K562 (cell line): Measurements from ENCODE around the gene LENEP.

Experiments used
- KLF6 ChIP-seq: fragments of 250-450 bp; sonication (Bioruptor Pico); IDR thresholded peaks from 2 replicates; pipeline ENCODE4 v1.4.0; 2020; ENCODE audit warnings: mild to moderate bottlenecking, moderate library complexity, borderline replicate concordance
- RFX1 ChIP-seq: fragments of 450-650 bp; IDR thresholded peaks from 2 replicates; pipeline ENCODE4 v1.6.1; 2016; ENCODE audit warnings: mild to moderate bottlenecking, moderate library complexity
- TEAD2 ChIP-seq: fragments of 450-650 bp; IDR thresholded peaks from 2 replicates; pipeline ENCODE4 v1.6.1; 2016; ENCODE audit warnings: missing genetic modification characterization, control low read depth, missing compliant biosample characterization
- TEAD4 ChIP-seq, 2 experiments: sonication (generic) in 1 of 2; formaldehyde crosslinking in 1 of 2; IDR thresholded peaks; 2 replicates each; pipeline versions ENCODE4 v1.6.1 to v1.8.0; 2012 to 2022; ENCODE audit warnings: borderline replicate concordance in 1 of 2, inconsistent platforms in 1 of 2, low read length in 1 of 2, mild to moderate bottlenecking in 1 of 2, missing genetic modification reagents in 1 of 2
- ZNF41 ChIP-seq: fragments of 250-450 bp; sonication (Bioruptor Pico); conservative IDR thresholded peaks from 2 replicates; pipeline ENCODE4 v1.4.0; 2020; ENCODE audit warnings: mild to moderate bottlenecking
- TF ChIP-seq, protein P1 (sequence below), 3 experiments: IDR thresholded peaks in 2 of 3; conservative IDR thresholded peaks in 1 of 3; 2 replicates each; pipeline ENCODE4 v1.5.1; 2011 to 2012; ENCODE audit warnings: low read length in 3 of 3, mild to moderate bottlenecking in 3 of 3, control low read depth in 2 of 3, improper control_type of control experiment in 1 of 3, inconsistent platforms in 1 of 3, low read depth in 1 of 3, mixed read lengths in 1 of 3, moderate library complexity in 1 of 3; ENCODE audit not compliant: insufficient read depth in 2 of 3

DNA sequence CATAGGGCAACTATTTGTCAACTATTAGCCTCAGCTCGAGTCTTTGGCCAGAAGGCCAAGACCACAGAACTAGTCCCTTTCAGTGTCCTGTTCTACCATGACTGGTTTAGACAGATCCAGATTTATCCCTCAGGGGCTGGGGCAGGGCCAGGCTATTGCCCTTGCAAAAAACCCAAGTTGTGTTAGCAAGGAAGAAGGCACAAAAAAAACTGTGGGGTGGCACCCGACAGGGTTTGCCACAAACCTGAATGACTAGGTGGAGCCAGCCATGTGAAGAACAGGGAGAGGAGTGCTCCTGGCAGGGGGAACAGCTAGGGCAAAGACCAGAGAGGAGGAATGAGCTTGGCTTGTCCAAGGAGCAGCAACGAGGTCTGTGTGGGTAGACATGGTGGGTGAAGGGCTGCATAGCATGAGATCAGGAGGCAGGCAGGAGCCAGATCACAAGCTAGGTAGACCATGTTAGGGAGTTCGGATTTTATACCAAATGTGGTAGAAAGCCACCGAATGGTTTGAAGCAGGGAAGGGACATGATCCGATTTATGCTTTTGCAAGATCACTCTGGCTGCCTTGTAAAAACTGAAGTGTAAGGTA lies 44.6 kb downstream of the LENEP start:
- TF ChIP-seq ZNF41 (CRISPR knock-in tag), result no peak
- TF ChIP-seq, protein P1, sequence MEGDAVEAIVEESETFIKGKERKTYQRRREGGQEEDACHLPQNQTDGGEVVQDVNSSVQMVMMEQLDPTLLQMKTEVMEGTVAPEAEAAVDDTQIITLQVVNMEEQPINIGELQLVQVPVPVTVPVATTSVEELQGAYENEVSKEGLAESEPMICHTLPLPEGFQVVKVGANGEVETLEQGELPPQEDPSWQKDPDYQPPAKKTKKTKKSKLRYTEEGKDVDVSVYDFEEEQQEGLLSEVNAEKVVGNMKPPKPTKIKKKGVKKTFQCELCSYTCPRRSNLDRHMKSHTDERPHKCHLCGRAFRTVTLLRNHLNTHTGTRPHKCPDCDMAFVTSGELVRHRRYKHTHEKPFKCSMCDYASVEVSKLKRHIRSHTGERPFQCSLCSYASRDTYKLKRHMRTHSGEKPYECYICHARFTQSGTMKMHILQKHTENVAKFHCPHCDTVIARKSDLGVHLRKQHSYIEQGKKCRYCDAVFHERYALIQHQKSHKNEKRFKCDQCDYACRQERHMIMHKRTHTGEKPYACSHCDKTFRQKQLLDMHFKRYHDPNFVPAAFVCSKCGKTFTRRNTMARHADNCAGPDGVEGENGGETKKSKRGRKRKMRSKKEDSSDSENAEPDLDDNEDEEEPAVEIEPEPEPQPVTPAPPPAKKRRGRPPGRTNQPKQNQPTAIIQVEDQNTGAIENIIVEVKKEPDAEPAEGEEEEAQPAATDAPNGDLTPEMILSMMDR (IDR thresholded peaks at IDR 0.05 in 2 of 3, conservative IDR thresholded peaks at IDR 0.05 in 1 of 3; ENCODE audit: insufficient read depth in 2 of 3, low read depth in 1 of 3, low read length in 3 of 3), result no peak
- TF ChIP-seq KLF6 (CRISPR knock-in tag), result no peak
- no peak for TF ChIP-seq RFX1
- no peak for TF ChIP-seq TEAD4 (IDR thresholded peaks at IDR 0.05; ENCODE audit: low read length)
- no peak for TF ChIP-seq TEAD4 (CRISPR knock-in tag; IDR thresholded peaks at IDR 0.05; ENCODE audit: borderline replicate concordance)
- no peak for TF ChIP-seq TEAD2 (tag)
